Fibroblast of lung (primary cell): Measurements from ENCODE around the gene TOX2.

Experiments
- CTCF ChIP-seq, 2 donors: IDR thresholded peaks in 1 of 2; conservative IDR thresholded peaks in 1 of 2; 1 replicate in 1 of 2; 2 replicates in 1 of 2; pipeline ENCODE4 v1.5.1; 2011 to 2012; ENCODE audit warnings: low read length in 2 of 2, control low read depth in 1 of 2, inconsistent platforms in 1 of 2, low read depth in 1 of 2, mild to moderate bottlenecking in 1 of 2
- EZH2 ChIP-seq: IDR thresholded peaks from 2 replicates; pipeline ENCODE4 v1.5.1; 2012; ENCODE audit warnings: low read length, control low read depth, mild to moderate bottlenecking; ENCODE audit errors: missing control alignments

DNA sequence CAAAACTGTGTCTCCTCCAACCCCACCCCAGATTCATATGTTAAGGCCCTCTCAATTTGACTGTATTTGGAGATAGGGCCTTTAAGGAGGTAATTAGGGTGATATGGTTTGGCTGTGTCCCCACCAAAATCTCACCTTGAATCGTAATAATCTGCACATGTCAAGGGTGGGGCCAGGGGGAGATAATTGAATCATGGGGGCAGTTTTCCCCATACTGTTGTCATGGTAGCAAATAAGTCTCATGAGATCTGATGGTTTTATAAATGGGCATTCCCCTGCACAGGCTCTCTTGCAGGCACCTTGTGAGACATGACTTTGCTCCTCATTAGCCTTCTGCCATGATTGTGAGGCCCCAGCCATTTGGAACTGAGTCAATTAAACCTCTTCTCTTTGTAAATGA is 46.6 kb upstream of the TOX2 start:
- TF ChIP-seq CTCF (conservative IDR thresholded peaks at IDR 0.05 in 1 of 2, IDR thresholded peaks at IDR 0.05 in 1 of 2; ENCODE audit: low read depth in 1 of 2, low read length in 2 of 2) (no peak), EZH2 (no peak)
